HG03025 (cell line): ENCODE results near the gene S100A13.

Experiments
- ATAC-seq: cut with Tn5 transposase; IDR thresholded peaks from one replicate; pipeline ENCODE4 v1.9.1; 2021; ENCODE audit warnings: mild to moderate bottlenecking, moderate library complexity; ENCODE audit not compliant: unreplicated experiment, low FRiP score

S100A13 gene

DNA sequence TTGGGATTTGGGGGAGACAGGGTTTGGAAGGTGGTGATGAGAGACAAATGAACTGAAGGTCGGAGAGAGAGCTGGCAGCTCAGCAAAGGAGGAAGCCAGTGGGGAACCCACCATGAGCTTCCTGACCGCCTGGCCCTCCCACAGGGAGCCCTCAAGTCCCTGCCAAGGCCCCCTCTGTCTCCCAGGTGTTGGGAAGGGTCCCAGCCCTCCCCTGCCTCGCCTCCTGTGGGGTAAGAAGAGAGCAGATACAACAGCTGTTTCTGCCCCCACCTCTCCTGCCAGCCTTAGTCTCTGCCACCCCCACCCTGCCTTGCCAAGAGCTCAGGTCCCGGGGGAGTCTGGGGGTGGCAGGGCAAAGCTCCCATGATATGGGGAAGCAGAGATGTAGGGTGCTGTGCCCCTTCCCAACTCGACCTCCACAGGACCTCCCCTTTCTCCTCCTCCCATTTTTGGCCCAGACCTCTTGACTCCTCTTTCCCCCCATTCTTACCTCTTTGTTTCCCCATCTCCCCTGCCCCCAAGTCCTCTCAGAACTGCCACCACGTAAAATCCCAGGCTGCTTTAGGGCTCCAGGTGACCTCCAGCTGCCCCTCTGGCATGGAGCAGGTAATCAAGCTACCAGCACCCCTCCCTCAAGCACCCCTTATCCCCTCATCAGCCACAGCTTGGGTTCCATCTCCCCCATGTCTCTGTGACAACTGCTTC is 1.5 kb upstream of the S100A13 start:
- no peak for ATAC-seq

DNA sequence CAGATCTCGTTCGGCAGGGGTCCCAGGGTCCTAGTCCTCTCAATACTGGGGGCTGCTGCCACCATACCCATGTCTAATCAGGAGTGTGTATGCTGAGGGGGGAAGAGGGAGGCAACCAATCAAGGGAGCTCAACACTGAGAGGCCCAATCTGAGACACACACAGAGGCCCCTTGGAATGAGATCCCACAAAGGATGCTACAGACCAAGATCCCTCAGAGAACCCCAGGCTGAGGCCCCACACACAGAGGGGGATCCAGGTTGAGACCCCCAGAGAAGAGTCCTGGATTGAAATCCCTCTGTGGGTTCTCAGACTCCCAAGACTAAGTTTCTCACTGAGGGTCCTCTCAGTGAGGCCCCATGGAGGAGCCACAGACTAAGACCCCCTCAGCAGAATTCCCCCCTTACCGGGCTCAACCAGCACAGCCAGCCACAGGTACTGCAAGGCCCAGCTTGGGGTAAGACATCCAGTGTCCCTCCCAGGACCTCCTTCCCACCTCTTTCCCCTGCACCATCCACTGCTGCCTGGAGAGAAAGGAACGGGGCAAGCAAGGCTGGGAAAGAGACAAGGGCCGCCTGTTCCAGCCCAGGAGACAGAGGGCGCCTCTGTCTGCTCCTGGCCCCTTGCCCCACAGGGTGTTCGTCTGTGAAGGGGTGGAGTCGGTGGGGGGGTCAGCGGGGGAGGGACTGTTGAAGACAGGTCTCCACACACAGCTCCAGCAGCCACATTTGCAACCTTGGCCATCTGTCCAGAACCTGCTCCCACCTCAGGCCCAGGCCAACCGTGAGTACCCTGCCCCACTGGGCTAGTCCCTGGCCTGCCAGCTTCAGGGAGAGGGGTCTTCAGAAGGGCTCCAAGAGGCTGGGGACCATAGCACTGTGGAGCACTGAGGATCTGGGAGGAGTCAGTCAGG is 666 bp upstream of the S100A13 start, which contains the start of gene S100A1:
S100A1 (plus strand) TSS at position 720 of the 912 bp plus-strand sequence. CDS start 2,088 bp downstream, outside the sequence.
- no peak for ATAC-seq

GRCh38 chr1:153626477-153626903 is 815 bp downstream of the S100A13 start:
- ATAC-seq, result no peak

GRCh38 chr1:153624965-153625611 is 2.2 kb downstream of the S100A13 start:
- ATAC-seq, result no peak

GRCh38 chr1:153623101-153623500 is 4.2 kb downstream of the S100A13 start:
- ATAC-seq, result no peak

GRCh38 chr1:153619171-153619570 is 8.1 kb downstream of the S100A13 start:
- no peak for ATAC-seq

GRCh38 chr1:153617663-153618062 is 9.6 kb downstream of the S100A13 start:
- no peak for ATAC-seq

DNA sequence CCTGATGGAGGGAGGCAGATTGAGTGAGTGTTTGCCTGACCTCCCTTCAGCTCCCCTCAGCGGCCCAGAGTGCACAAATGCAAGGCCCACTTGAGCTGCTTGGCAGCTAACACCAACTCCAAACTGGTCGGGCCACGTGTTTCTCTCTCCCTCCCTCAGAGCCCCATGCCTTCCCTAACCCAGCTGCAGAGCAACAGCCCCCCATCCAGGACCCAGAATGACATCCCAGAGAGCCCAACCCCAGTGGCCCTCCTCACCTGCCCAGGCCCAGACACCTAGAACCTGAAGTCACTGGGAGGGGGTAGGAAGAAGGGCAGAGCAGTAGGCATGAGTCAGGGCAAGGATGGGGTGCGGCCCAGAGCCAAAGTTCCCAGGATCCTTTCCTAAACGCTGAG is 10.4 kb downstream of the S100A13 start:
- no peak for ATAC-seq

GRCh38 chr1:153616144-153616916 is 11.0 kb downstream of the S100A13 start, which contains the start of gene S100A14:
Gene S100A14 (minus strand): TSS chr1:153616325. CDS start chr1:153615858, 467 bp downstream.
- ATAC-seq, result no peak

DNA sequence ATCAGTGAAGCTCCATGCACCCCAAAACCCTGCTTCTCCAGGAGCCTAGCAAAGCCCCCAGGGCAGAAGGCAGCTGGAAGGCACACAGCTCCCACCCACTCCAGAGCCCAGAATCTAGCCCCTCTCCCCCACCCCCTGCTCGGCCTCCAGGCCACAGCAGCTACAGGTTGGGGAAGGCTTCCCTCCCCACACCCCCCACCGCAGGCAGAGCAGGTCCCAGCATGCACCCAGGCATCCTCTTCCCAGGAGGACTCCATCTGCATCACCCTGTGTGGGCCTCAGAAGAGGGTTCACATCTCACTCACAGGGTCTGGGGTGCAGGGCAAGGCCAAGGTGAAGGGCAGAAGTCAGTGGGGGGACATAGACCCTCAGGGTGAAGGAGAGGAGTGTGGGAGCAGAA is 11.9 kb downstream of the S100A13 start:
- ATAC-seq, result no peak

- no peak for ATAC-seq
Measured at GRCh38 chr1:153614906-153615305, 12.4 kb downstream of the S100A13 start.

- no peak for ATAC-seq
Measured at GRCh38 chr1:153614189-153614900, 13.0 kb downstream of the S100A13 start.

DNA sequence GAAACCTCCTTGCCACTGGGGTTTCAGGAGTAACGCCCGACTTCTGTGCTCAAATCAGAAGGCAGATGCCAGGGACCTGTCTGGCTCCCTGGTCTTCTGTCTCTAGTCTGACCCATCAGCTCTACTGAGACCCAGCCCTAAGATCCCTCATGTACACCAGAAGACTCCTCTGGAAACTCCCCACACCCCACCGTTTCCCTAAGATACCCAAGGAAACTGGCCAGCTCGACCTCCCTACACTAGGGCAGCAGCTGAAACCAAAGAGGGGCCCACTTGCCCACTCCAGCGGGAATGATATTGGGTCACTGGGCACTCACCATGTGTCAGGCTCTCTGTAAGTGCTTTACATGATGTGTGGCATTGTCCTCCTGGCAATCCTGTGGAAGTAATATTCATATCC is 13.9 kb downstream of the S100A13 start:
- ATAC-seq, result no peak

- ATAC-seq, result no peak
Measured at GRCh38 chr1:153612755-153613331, 14.5 kb downstream of the S100A13 start, which contains the start of gene S100A16. Gene S100A16 (minus strand): TSS chr1:153613137. CDS start chr1:153608151, 4,986 bp downstream.

DNA sequence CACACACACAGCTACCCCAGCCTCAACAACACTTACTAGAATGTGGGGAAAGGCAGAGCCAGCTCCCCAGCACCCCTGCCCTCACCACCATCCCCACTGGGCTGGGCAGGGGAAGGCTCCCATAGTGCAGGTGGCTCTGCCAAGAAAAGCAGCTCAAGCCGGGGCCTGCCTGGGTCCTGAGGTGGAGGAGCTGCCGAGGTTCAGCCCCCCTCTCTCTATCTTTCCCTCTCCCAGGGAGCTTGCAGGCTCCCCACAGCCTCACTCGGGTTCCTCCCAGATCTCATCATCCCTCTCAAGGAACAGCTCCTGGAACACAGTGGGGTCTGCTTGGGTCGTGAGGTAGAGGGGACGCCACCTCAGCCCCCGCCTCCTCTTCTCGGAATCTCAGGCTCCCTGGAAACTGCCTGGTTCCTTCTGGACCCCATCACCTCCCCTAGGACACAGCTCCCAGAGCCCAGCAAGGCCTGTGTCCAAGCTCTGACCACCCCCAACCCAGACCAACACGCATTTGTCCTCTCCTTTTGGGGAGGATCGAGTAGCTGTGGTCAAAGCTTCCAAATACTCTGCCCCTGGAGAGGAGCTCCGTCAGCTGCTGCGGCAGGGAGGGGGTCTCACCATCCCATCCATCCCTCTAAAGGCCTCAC is 15.1 kb downstream of the S100A13 start:
- no peak for ATAC-seq

DNA sequence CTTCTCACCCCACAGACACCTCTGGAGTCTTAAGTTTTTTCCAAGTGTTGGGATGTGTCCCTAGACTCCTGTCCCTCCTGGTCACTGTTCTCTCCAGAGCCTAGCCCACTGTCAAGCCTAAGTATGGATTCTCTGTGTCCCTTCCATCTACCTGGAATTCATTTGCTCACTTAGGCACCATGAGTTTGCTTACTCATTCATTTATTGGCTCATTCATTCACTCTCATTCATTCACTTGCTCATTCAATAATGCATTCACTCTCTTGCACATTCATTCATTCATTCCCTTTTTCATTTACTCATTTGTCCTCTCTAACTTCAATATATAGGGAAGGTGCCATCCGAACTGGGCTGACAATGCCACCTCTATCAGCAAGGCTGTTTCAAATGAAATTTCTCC is 15.9 kb downstream of the S100A13 start:
- no peak for ATAC-seq

- ATAC-seq, result no peak
Measured at GRCh38 chr1:153610811-153611301, 16.4 kb downstream of the S100A13 start.

GRCh38 chr1:153610334-153610733 is 17.0 kb downstream of the S100A13 start:
- ATAC-seq, result no peak

GRCh38 chr1:153609585-153609907 is 17.8 kb downstream of the S100A13 start:
- ATAC-seq, result no peak
